Measurements from ENCODE around the gene PDE1C. TPM values are rescaled to one million over a fixed set of nuclear protein-coding genes. Genes with fewer than 3 reads are reported as not detected.

Gene PDE1C
- total and polyA plus RNA-seq, 8 donors, result 2.9 to 54.2 (median 5.9) TPM

- Histone ChIP-seq H3K4me3 (no peak overlapping the region), H3K27ac (no peak overlapping the region), H3K27me3 (no peaks in the 10 kb centered on the region), H3K9me3 (no peaks in the 10 kb centered on the region), H3K4me1 (no peaks in the 10 kb centered on the region), H3K36me3 (no peaks in the 10 kb centered on the region)
- no peak for DNase-seq
- intact Hi-C loops (cut with DNase I; ENCODE audit: low total_unique reads), result no loop called here
- TF ChIP-seq, protein P1, sequence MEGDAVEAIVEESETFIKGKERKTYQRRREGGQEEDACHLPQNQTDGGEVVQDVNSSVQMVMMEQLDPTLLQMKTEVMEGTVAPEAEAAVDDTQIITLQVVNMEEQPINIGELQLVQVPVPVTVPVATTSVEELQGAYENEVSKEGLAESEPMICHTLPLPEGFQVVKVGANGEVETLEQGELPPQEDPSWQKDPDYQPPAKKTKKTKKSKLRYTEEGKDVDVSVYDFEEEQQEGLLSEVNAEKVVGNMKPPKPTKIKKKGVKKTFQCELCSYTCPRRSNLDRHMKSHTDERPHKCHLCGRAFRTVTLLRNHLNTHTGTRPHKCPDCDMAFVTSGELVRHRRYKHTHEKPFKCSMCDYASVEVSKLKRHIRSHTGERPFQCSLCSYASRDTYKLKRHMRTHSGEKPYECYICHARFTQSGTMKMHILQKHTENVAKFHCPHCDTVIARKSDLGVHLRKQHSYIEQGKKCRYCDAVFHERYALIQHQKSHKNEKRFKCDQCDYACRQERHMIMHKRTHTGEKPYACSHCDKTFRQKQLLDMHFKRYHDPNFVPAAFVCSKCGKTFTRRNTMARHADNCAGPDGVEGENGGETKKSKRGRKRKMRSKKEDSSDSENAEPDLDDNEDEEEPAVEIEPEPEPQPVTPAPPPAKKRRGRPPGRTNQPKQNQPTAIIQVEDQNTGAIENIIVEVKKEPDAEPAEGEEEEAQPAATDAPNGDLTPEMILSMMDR (IDR thresholded peaks at IDR 0.05), result no peak
- no peak for TF ChIP-seq POLR2AphosphoS5 (IDR thresholded peaks at IDR 0.05)
- TF ChIP-seq POLR2A (IDR thresholded peaks at IDR 0.05), result no peak
- no peak for TF ChIP-seq EP300 (IDR thresholded peaks at IDR 0.05)
Measured at GRCh38 chr7:31937982-31938381, 132.2 kb downstream of the PDE1C start.

DNA sequence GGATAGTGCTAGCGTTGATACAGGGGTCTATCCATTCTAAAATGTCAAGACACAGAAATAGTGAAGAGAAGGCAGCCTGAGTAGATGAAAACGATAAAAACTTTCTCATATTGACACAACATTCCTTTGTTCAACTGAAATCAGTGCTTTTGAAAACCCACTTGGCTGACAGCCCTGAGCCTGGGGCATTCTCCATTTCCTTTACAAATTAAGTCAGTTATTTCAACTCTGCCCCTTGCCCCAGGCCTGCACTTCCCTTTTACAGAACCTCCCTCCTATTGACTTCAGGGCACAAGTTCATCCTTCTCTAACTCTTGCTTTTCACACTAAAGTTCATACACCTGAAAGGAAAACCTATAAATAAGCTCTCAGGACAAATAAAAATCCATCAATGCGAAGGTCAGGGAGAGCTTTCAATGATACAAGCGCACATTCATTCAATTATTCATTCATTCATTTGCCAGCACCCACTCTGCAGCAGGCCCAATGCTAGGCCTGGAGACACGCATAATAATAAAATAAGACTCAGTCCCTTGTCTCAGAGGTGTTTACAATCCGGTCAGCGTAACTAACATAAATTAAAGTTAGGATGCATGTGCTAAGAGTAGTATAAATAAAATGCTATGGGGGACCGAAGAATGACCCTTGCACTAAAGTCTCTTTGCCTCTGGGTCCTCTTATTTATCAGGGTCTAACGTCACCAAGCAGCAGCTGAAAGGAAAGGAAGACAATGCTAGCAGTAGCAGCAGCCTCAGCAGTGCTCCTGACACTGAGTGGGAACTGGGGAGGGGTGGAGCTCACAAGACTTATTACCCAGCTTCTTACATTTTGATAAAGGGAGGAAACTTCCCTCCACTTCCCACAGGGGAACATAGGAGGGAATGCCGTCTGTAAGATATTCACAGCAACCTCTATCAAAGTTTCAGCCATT is 134.8 kb downstream of the PDE1C start:
- peak in 1 of 2 donors; percentile 16 for DNase-seq
- intact Hi-C loops (cut with DNase I; ENCODE audit: low total_unique reads), result no loop called here
- no peak overlapping the region for H3K27ac ChIP-seq
- no peaks in the 10 kb centered on the region for H3K4me1 ChIP-seq
- TF ChIP-seq POLR2AphosphoS5 (IDR thresholded peaks at IDR 0.05), result no peak
- TF ChIP-seq EP300 (IDR thresholded peaks at IDR 0.05), result no peak
- no peak for TF ChIP-seq POLR2A (IDR thresholded peaks at IDR 0.05)
- TF ChIP-seq, protein P1 (IDR thresholded peaks at IDR 0.05), result no peak
- H3K36me3 ChIP-seq, result no peaks in the 10 kb centered on the region
- H3K27me3 ChIP-seq, result no peaks in the 10 kb centered on the region
- H3K4me3 ChIP-seq, result no peak overlapping the region
- WGBS, 5 donors, result 72 to 80% (median 73%) methylated on average over 10 of the region's 10 CpGs
- H3K9me3 ChIP-seq, result no peaks in the 10 kb centered on the region

DNA sequence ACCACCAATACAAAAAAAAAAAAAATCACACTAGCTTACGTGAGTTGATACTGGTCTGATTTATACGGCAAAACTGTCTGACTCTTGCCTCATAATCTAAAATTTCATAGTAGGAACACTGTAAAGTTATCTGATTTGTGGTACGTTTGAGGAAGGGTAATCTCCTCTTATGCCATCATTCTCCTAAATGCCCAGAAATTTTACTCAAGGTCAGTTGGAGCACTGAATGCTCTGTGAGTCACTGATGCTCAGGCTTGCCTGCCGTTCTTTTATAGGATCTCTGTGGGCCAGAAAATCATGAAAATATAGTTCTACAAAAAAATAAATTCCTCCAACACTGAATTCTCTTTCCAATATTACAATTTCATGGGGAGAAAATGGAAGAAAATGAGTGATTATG is 135.7 kb downstream of the PDE1C start:
- DNase-seq, result no peak
- Histone ChIP-seq H3K9me3 (no peaks in the 10 kb centered on the region), H3K4me3 (no peak overlapping the region), H3K27me3 (no peaks in the 10 kb centered on the region), H3K36me3 (no peaks in the 10 kb centered on the region), H3K4me1 (no peaks in the 10 kb centered on the region), H3K27ac (no peak overlapping the region)
- intact Hi-C loops (cut with DNase I; ENCODE audit: low total_unique reads), result no loop called here
- 72 to 87% (median 77%) methylated on average over 4 of the region's 4 CpGs for WGBS, 5 donors
- TF ChIP-seq EP300 (IDR thresholded peaks at IDR 0.05), result no peak
- TF ChIP-seq POLR2AphosphoS5 (IDR thresholded peaks at IDR 0.05), result no peak
- TF ChIP-seq POLR2A (IDR thresholded peaks at IDR 0.05), result no peak
- TF ChIP-seq, protein P1 (IDR thresholded peaks at IDR 0.05), result no peak

DNA sequence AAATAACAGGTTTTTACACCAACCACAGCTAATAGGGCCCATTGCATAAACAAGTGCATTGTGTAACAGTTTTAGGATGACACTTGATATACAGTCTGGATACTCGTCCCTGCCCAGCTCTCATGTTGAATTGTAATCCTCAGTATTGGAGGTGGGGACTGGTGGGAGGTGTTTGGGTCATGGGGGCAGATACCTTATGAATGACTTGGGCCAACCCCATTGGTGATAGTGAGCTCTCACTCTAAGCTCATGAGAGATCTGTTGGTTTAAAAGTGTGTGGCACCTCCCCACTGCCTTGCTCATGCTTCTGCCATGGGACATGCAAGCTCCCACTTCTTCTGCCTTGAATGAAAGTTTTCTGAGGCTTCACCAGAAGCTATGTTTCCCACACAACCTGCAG is 136.7 kb downstream of the PDE1C start:
- Histone ChIP-seq H3K4me3 (no peak overlapping the region), H3K27ac (no peak overlapping the region), H3K36me3 (no peaks in the 10 kb centered on the region), H3K4me1 (no peaks in the 10 kb centered on the region), H3K27me3 (no peaks in the 10 kb centered on the region), H3K9me3 (no peaks in the 10 kb centered on the region)
- DNase-seq, result no peak
- no peak for TF ChIP-seq POLR2A (IDR thresholded peaks at IDR 0.05)
- no peak for TF ChIP-seq EP300 (IDR thresholded peaks at IDR 0.05)
- TF ChIP-seq, protein P1 (IDR thresholded peaks at IDR 0.05), result no peak
- TF ChIP-seq POLR2AphosphoS5 (IDR thresholded peaks at IDR 0.05), result no peak
- 48 to 81% (median 73%) methylated on average over 1 of the region's 1 CpG for WGBS, 5 donors
- intact Hi-C loops (cut with DNase I; ENCODE audit: low total_unique reads), result no loop called here

All from stomach (tissue), 9 donors.